ENCODE data around the gene OR1L1. TPM values are rescaled to one million over a fixed set of nuclear protein-coding genes. Genes with fewer than 3 reads are reported as not detected.

The OR1L1 gene
- total RNA-seq, 1 donor from 2014 or later: not detected

GRCh38 chr9:122672481-122672880 lies 11.0 kb downstream of the OR1L1 start:
- Histone ChIP-seq H3K9me3 (peaks cover 0 to 20% of the 10 kb centered on the region in 2 donors), H3K4me3 (no peak overlapping the region), H3K4me1 (no peaks in the 10 kb centered on the region), H3K36me3 (no peaks in the 10 kb centered on the region), H3K27me3 (no peaks in the 10 kb centered on the region), H3K27ac (no peak overlapping the region)
- intact Hi-C loops (cut with DNase I): no loop called here
- no peak for DNase-seq (ENCODE audit: low spot score in 2 of 2)
- TF ChIP-seq CTCF (IDR thresholded peaks at IDR 0.05): no peak

DNA sequence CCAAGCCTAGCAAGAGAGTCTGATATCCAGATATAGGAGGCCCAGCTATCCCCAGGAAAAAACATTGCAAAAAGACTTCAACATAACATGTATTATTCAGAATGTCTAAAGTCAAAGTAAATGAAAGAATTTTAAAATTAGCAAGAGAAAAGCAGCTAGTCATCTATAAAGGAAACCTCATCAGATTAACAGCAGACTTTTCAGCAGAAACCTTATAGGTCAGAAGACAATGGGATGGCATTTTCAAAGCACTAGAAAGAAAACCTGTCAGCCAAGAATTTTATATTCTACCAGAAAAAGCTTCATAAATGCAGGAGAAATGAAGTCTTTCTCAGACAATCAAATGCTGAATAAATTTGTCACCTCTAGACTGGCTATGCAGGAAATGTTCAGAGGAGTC lies 23.3 kb downstream of the OR1L1 start:
- no peak overlapping the region for H3K27ac ChIP-seq
- no peaks in the 10 kb centered on the region for H3K4me1 ChIP-seq
- intact Hi-C loops (cut with DNase I): no loop called here
- H3K9me3 ChIP-seq: peaks cover 3 to 29% of the 10 kb centered on the region in 2 donors
- no peak overlapping the region for H3K4me3 ChIP-seq
- no peaks in the 10 kb centered on the region for H3K36me3 ChIP-seq
- DNase-seq (ENCODE audit: low spot score in 2 of 2): no peak
- H3K27me3 ChIP-seq: no peaks in the 10 kb centered on the region
- TF ChIP-seq CTCF (IDR thresholded peaks at IDR 0.05): no peak

- intact Hi-C loops (cut with DNase I): no loop called here
- H3K36me3 ChIP-seq: no peaks in the 10 kb centered on the region
- DNase-seq (ENCODE audit: low spot score in 2 of 2): no peak
- no peak overlapping the region for H3K4me3 ChIP-seq
- no peak overlapping the region for H3K27ac ChIP-seq
- peaks cover 0 to 16% of the 10 kb centered on the region in 2 donors for H3K9me3 ChIP-seq
- no peaks in the 10 kb centered on the region for H3K27me3 ChIP-seq
- H3K4me1 ChIP-seq: no peaks in the 10 kb centered on the region
- no peak for TF ChIP-seq CTCF (IDR thresholded peaks at IDR 0.05)
Measured at GRCh38 chr9:122695696-122696095, 34.2 kb downstream of the OR1L1 start.

Other genes with a start within 250 kb of the OR1L1 start
- gene OR1J1, start 183.8 kb upstream of the OR1L1 start, total RNA-seq: not detected
- not detected for gene OR1J2, start 150.9 kb upstream of the OR1L1 start, total RNA-seq
- not detected for gene OR1J4, start 142.6 kb upstream of the OR1L1 start, total RNA-seq
- not detected for gene OR1N1, start 134.4 kb upstream of the OR1L1 start, total RNA-seq
- not detected for gene OR1N2, start 108.6 kb upstream of the OR1L1 start, total RNA-seq
- not detected for gene OR1L8, start 78.3 kb upstream of the OR1L1 start, total RNA-seq
- not detected for gene OR1Q1, start 47.0 kb upstream of the OR1L1 start, total RNA-seq
- gene OR1B1, start 4.1 kb upstream of the OR1L1 start, total RNA-seq: not detected
- not detected for gene OR1L3, start 13.4 kb downstream of the OR1L1 start, total RNA-seq
- not detected for gene OR1L4, start 62.3 kb downstream of the OR1L1 start, total RNA-seq
- not detected for gene OR1L6, start 80.6 kb downstream of the OR1L1 start, total RNA-seq
- not detected for gene OR5C1, start 127.2 kb downstream of the OR1L1 start, total RNA-seq
- not detected for gene OR1K1, start 138.4 kb downstream of the OR1L1 start, total RNA-seq
- 7.8 TPM for gene PDCL, start 166.9 kb downstream of the OR1L1 start, total RNA-seq
- 25.1 TPM for gene RC3H2, start 243.6 kb downstream of the OR1L1 start, total RNA-seq